WTC11 (cell line): ENCODE measurements around the gene RAB2B.

Source experiments
- CBFB ChIP-seq: sonication (generic); formaldehyde crosslinking; IDR thresholded peaks from 2 replicates; pipeline ENCODE4 v1.8.1; 2022; ENCODE audit warnings: mild to moderate bottlenecking, low read depth, missing genetic modification reagents
- IRF2 ChIP-seq: sonication (generic); formaldehyde crosslinking; IDR thresholded peaks from 2 replicates; pipeline ENCODE4 v1.8.0; 2022; ENCODE audit warnings: low read depth, missing genetic modification reagents, borderline replicate concordance
- KAT7 ChIP-seq: sonication (generic); formaldehyde crosslinking; IDR thresholded peaks from 2 replicates; pipeline ENCODE4 v1.8.1; 2023; ENCODE audit warnings: missing genetic modification reagents, mild to moderate bottlenecking, borderline replicate concordance
- TCF7 ChIP-seq: sonication (generic); formaldehyde crosslinking; IDR thresholded peaks from 2 replicates; pipeline ENCODE4 v1.8.0; 2022; ENCODE audit warnings: mild to moderate bottlenecking, low read depth, missing genetic modification reagents, moderate library complexity
- ZNF232 ChIP-seq: sonication (generic); formaldehyde crosslinking; IDR thresholded peaks from 2 replicates; pipeline ENCODE4 v1.8.0; 2022; ENCODE audit warnings: mild to moderate bottlenecking, missing genetic modification reagents
- TF ChIP-seq, protein P1 (sequence below): fragments of 200-600 bp; IDR thresholded peaks from 2 replicates; pipeline ENCODE4 v1.8.0; 2022; ENCODE audit warnings: antibody characterized with exemption
- TF ChIP-seq, protein P2 (sequence below): sonication (generic); formaldehyde crosslinking; conservative IDR thresholded peaks from 2 replicates; pipeline ENCODE4 v1.8.1; 2022; ENCODE audit warnings: mild to moderate bottlenecking, missing genetic modification reagents
- TF ChIP-seq, protein P3 (sequence below): sonication (generic); formaldehyde crosslinking; IDR thresholded peaks from 2 replicates; pipeline ENCODE4 v1.8.0; 2022; ENCODE audit warnings: mild to moderate bottlenecking, missing genetic modification reagents

DNA sequence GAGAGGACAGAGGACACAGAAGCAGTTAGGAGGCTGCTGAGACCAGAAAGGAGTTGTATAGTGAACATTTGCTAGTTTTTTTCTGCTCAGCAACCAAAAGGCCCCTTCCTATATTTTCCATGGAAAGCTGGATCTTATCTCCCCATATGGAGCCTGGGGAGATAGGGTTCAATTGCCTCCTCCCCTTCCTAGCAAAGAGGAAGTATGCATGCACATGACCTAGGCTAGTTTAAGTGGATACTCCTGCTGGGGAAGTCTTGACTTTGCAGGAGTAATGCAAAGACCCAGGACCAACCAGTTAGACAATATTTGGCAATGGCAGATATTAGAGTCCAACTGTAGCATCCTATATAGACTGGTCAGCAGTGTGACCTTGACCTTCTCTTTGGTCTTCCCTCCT is 35.9 kb downstream of the RAB2B start:
- TF ChIP-seq, protein P1, sequence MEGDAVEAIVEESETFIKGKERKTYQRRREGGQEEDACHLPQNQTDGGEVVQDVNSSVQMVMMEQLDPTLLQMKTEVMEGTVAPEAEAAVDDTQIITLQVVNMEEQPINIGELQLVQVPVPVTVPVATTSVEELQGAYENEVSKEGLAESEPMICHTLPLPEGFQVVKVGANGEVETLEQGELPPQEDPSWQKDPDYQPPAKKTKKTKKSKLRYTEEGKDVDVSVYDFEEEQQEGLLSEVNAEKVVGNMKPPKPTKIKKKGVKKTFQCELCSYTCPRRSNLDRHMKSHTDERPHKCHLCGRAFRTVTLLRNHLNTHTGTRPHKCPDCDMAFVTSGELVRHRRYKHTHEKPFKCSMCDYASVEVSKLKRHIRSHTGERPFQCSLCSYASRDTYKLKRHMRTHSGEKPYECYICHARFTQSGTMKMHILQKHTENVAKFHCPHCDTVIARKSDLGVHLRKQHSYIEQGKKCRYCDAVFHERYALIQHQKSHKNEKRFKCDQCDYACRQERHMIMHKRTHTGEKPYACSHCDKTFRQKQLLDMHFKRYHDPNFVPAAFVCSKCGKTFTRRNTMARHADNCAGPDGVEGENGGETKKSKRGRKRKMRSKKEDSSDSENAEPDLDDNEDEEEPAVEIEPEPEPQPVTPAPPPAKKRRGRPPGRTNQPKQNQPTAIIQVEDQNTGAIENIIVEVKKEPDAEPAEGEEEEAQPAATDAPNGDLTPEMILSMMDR: no peak
- TF ChIP-seq ZNF232 (CRISPR knock-in tag) (no peak), IRF2 (CRISPR knock-in tag) (no peak), TCF7 (CRISPR knock-in tag) (no peak), KAT7 (no peak), CBFB (no peak)
- TF ChIP-seq, protein P2, sequence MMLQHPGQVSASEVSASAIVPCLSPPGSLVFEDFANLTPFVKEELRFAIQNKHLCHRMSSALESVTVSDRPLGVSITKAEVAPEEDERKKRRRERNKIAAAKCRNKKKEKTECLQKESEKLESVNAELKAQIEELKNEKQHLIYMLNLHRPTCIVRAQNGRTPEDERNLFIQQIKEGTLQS: no peak
- TF ChIP-seq, protein P3, sequence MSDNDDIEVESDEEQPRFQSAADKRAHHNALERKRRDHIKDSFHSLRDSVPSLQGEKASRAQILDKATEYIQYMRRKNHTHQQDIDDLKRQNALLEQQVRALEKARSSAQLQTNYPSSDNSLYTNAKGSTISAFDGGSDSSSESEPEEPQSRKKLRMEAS (CRISPR knock-in tag): no peak
